H9 (cell line): ENCODE results near the gene LPAR1. TPM values are rescaled to one million over a fixed set of nuclear protein-coding genes. Genes with fewer than 3 reads are reported as not detected.

ENCODE experiments used
- DNase-seq: peaks from one replicate; pipeline ENCODE4 v3.0.0-alpha.2; 2017
- H2AFZ ChIP-seq: one replicate; pipeline ENCODE4 v1.6.1; 2013; ENCODE audit warnings: mild to moderate bottlenecking, low read length, control low read depth, moderate library complexity
- H2AK5ac ChIP-seq: 2 replicates; pipeline ENCODE4 v1.6.1; 2013; ENCODE audit warnings: low read length, control low read depth, mixed read lengths; ENCODE audit not compliant: insufficient read length
- H2BK120ac ChIP-seq: one replicate; pipeline ENCODE4 v1.6.1; 2013; ENCODE audit warnings: low read depth, mild to moderate bottlenecking, low read length, control low read depth, inconsistent platforms; ENCODE audit not compliant: poor library complexity, severe bottlenecking
- H2BK12ac ChIP-seq: 2 replicates; pipeline ENCODE4 v1.6.1; 2013; ENCODE audit warnings: low read length, control low read depth, mixed read lengths, low read depth; ENCODE audit not compliant: insufficient read length
- H2BK15ac ChIP-seq: 2 replicates; pipeline ENCODE4 v1.6.1; 2013; ENCODE audit warnings: low read depth, low read length, control low read depth
- H2BK20ac ChIP-seq: one replicate; pipeline ENCODE4 v1.6.1; 2013; ENCODE audit warnings: low read depth, mild to moderate bottlenecking, low read length, control low read depth, inconsistent platforms; ENCODE audit not compliant: poor library complexity, severe bottlenecking
- H2BK5ac ChIP-seq: 2 replicates; pipeline ENCODE4 v1.6.1; 2013; ENCODE audit warnings: low read length, control low read depth, mixed read lengths; ENCODE audit not compliant: insufficient read length
- H3K14ac ChIP-seq: 2 replicates; pipeline ENCODE4 v1.6.1; 2013; ENCODE audit warnings: low read length, control low read depth; ENCODE audit not compliant: insufficient read depth
- H3K18ac ChIP-seq: 2 replicates; pipeline ENCODE4 v1.6.1; 2013; ENCODE audit warnings: low read depth, mild to moderate bottlenecking, mixed read lengths, low read length, control low read depth; ENCODE audit not compliant: insufficient read length
- H3K23ac ChIP-seq: 2 replicates; pipeline ENCODE4 v1.6.1; 2013; ENCODE audit warnings: low read length, control low read depth, mixed read lengths, low read depth; ENCODE audit not compliant: insufficient read length
- H3K23me2 ChIP-seq: 2 replicates; pipeline ENCODE4 v1.6.1; 2013; ENCODE audit warnings: low read depth, mild to moderate bottlenecking, mixed read lengths, low read length, control low read depth; ENCODE audit not compliant: insufficient read length, poor library complexity, severe bottlenecking
- H3K27ac ChIP-seq: 2 replicates; pipeline ENCODE4 v1.5.1; 2013; ENCODE audit warnings: low read length, control low read depth, mixed read lengths, low read depth; ENCODE audit not compliant: insufficient read length
- H3K27me3 ChIP-seq: 2 replicates; pipeline ENCODE4 v1.6.1; 2013; ENCODE audit warnings: low read length, control low read depth, inconsistent platforms; ENCODE audit not compliant: insufficient read depth
- H3K4ac ChIP-seq: 2 replicates; pipeline ENCODE4 v1.6.1; 2013; ENCODE audit warnings: low read depth, mild to moderate bottlenecking, control low read depth, inconsistent platforms, low read length, moderate library complexity
- H3K4me1 ChIP-seq: 2 replicates; pipeline ENCODE4 v1.6.1; 2013; ENCODE audit warnings: low read length, control low read depth, inconsistent platforms; ENCODE audit not compliant: insufficient read depth
- H3K4me2 ChIP-seq: 2 replicates; pipeline ENCODE4 v1.6.1; 2013; ENCODE audit warnings: low read length, control low read depth, mixed read lengths; ENCODE audit not compliant: insufficient read length, insufficient read depth
- H3K56ac ChIP-seq: 2 replicates; pipeline ENCODE4 v1.6.1; 2013; ENCODE audit warnings: low read depth, mild to moderate bottlenecking, mixed read lengths, low read length, control low read depth; ENCODE audit not compliant: insufficient read length
- H3K79me1 ChIP-seq: 2 replicates; pipeline ENCODE4 v1.6.1; 2013; ENCODE audit warnings: low read depth, mild to moderate bottlenecking, moderate library complexity, low read length, control low read depth, inconsistent platforms; ENCODE audit not compliant: insufficient read depth, poor library complexity, severe bottlenecking
- H3K79me2 ChIP-seq: 2 replicates; pipeline ENCODE4 v1.6.1; 2013; ENCODE audit warnings: low read length, control low read depth, inconsistent platforms; ENCODE audit not compliant: insufficient read depth
- H3K9ac ChIP-seq: 2 replicates; pipeline ENCODE4 v1.6.1; 2013; ENCODE audit warnings: low read length, control low read depth, mixed read lengths; ENCODE audit not compliant: insufficient read length; ENCODE audit errors: extremely low read depth
- H3K9me3 ChIP-seq: one replicate; pipeline ENCODE4 v1.6.1; 2013; ENCODE audit warnings: low read depth, low read length, inconsistent platforms; ENCODE audit not compliant: control insufficient read depth
- H3T11ph ChIP-seq: one replicate; pipeline ENCODE4 v1.6.1; 2013; ENCODE audit warnings: mild to moderate bottlenecking, low read length, control low read depth, inconsistent platforms
- H4K20me1 ChIP-seq: one replicate; pipeline ENCODE4 v1.6.1; 2013; ENCODE audit not compliant: control insufficient read depth, insufficient read length, insufficient read depth
- H4K5ac ChIP-seq: 2 replicates; pipeline ENCODE4 v1.6.1; 2013; ENCODE audit warnings: low read depth, mild to moderate bottlenecking, mixed read lengths, low read length, control low read depth; ENCODE audit not compliant: insufficient read length
- H4K8ac ChIP-seq: replicated peaks from 2 replicates; pipeline ENCODE4 v1.6.1; 2013; ENCODE audit warnings: low read length, control low read depth, mixed read lengths, low read depth; ENCODE audit not compliant: insufficient read length
- H4K91ac ChIP-seq: 2 replicates; pipeline ENCODE4 v1.6.1; 2013; ENCODE audit warnings: low read depth, mild to moderate bottlenecking, moderate library complexity, mixed read lengths, low read length, control low read depth; ENCODE audit not compliant: insufficient read length
- H3K27ac Mint-ChIP-seq, 3 experiments: 2 replicates in 2 of 3; 3 replicates in 1 of 3; pipeline ENCODE4 v1.8.0; 2020 to 2021; ENCODE audit warnings: mixed read lengths in 3 of 3, mild to moderate bottlenecking in 1 of 3, moderate library complexity in 1 of 3
- H3K27me3 Mint-ChIP-seq: 2 replicates; pipeline ENCODE4 v1.8.0; 2021; ENCODE audit warnings: low read depth, mild to moderate bottlenecking, moderate library complexity, mixed read lengths
- H3K36me3 Mint-ChIP-seq, 3 experiments: 2 replicates in 2 of 3; 3 replicates in 1 of 3; pipeline ENCODE4 v1.8.0; 2020 to 2021; ENCODE audit warnings: low read depth in 3 of 3, mixed read lengths in 3 of 3; ENCODE audit not compliant: insufficient read depth in 1 of 3
- H3K4me1 Mint-ChIP-seq, 2 experiments: 2 replicates each; pipeline ENCODE4 v1.8.0; 2020; ENCODE audit warnings: mixed read lengths in 2 of 2
- H3K4me3 Mint-ChIP-seq, 2 experiments: 2 replicates in 1 of 2; 3 replicates in 1 of 2; pipeline ENCODE4 v1.8.0; 2020 to 2021; ENCODE audit warnings: mild to moderate bottlenecking in 2 of 2, mixed read lengths in 2 of 2, moderate library complexity in 1 of 2
- H3K9me3 Mint-ChIP-seq, 2 experiments: 2 replicates in 1 of 2; 3 replicates in 1 of 2; pipeline ENCODE4 v1.8.0; 2020; ENCODE audit warnings: mild to moderate bottlenecking in 2 of 2, mixed read lengths in 2 of 2, moderate library complexity in 1 of 2
- WGBS: extraction: QIAGEN DNeasy Blood & Tissue Kit; methylation state at CpG from one replicate; pipeline ENCODE4 v1.1.7; 2013; ENCODE audit warnings: missing lambda C conversion rate, low lambda C conversion rate, mixed read lengths; ENCODE audit not compliant: insufficient read length; ENCODE audit errors: extremely low coverage; 5-methylcytosine and 5-hydroxymethylcytosine counted together
- total RNA-seq: library from RNA; stranded (reverse); gene quantifications from 2 replicates; pipeline ENCODE4 v1.2.1, GENCODE V29; 2021
- TF ChIP-seq, protein P1 (sequence below): fragments of 200-600 bp; sonication (generic); conservative IDR thresholded peaks from 3 replicates; pipeline ENCODE4 v1.8.0; 2021; ENCODE audit warnings: antibody characterized with exemption, mild to moderate bottlenecking

LPAR1 gene
- total RNA-seq, 1 experiment from 2014 or later: 1.3 TPM

DNA sequence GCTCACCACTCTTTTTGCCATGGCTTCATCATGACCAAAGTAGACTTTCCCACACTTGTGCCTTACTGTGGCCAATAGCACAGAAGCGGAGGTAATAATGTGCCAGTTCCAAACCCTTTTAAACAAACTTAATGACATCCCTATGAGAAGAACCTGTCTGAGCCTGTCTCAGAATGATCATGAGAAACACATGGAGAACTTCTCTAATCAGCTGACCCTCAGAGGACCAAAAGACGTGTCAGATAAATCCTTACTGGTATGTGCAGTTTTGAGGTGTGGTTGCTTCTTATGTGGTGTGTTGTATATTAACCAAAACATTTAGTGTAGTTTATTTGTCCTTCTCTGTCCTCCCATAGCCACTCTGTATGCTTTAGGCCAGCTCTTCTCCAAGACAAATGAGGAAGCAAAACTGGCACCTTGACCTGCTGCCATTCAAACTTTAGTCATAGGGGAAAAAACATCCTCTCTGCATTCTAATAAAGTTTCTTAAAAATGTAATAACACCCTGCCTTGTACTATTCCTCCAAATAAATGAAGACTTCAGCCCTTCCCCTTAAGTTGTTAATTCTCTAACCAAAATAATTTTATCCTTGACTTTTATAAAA lies 200.8 kb downstream of the LPAR1 start:
- Histone ChIP-seq H3K56ac (no peak overlapping the region), H2BK120ac (no peak overlapping the region), H3K79me1 (no peaks in the 10 kb centered on the region), H2AK5ac (no peak overlapping the region), H3K23ac (no peak overlapping the region), H2BK15ac (no peak overlapping the region), H3K9me3 (no peaks in the 10 kb centered on the region), H2BK5ac (no peak overlapping the region), H3K4me2 (no peak overlapping the region), H4K8ac (no peak overlapping the region), H3K14ac (no peak overlapping the region), H3K23me2 (no peaks in the 10 kb centered on the region), H4K91ac (no peak overlapping the region), H3T11ph (no peak overlapping the region), H4K20me1 (no peaks in the 10 kb centered on the region), H3K27me3 (no peaks in the 10 kb centered on the region), H2BK12ac (no peak overlapping the region), H3K9ac (no peak overlapping the region), H3K79me2 (no peaks in the 10 kb centered on the region), H4K5ac (no peak overlapping the region), H3K18ac (no peak overlapping the region), H3K4ac (no peak overlapping the region), H2AFZ (no peak overlapping the region), H2BK20ac (no peak overlapping the region), H3K27ac (no peak overlapping the region), H3K4me1 (no peaks in the 10 kb centered on the region; the same call in 1 of the 2 replicates)
- H3K4me3 Mint-ChIP-seq: no peak overlapping the region
- TF ChIP-seq, protein P1, sequence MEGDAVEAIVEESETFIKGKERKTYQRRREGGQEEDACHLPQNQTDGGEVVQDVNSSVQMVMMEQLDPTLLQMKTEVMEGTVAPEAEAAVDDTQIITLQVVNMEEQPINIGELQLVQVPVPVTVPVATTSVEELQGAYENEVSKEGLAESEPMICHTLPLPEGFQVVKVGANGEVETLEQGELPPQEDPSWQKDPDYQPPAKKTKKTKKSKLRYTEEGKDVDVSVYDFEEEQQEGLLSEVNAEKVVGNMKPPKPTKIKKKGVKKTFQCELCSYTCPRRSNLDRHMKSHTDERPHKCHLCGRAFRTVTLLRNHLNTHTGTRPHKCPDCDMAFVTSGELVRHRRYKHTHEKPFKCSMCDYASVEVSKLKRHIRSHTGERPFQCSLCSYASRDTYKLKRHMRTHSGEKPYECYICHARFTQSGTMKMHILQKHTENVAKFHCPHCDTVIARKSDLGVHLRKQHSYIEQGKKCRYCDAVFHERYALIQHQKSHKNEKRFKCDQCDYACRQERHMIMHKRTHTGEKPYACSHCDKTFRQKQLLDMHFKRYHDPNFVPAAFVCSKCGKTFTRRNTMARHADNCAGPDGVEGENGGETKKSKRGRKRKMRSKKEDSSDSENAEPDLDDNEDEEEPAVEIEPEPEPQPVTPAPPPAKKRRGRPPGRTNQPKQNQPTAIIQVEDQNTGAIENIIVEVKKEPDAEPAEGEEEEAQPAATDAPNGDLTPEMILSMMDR: no peak
- no peak overlapping the region for H3K27ac Mint-ChIP-seq
- no peaks in the 10 kb centered on the region; a peak in 1 of 5 replicates for H3K9me3 Mint-ChIP-seq
- H3K4me1 Mint-ChIP-seq: no peaks in the 10 kb centered on the region
- DNase-seq: no peak
- no peaks in the 10 kb centered on the region for H3K27me3 Mint-ChIP-seq
- no CpG with 5 or more reads among the region's 2 CpGs for WGBS
- no peaks in the 10 kb centered on the region for H3K36me3 Mint-ChIP-seq
